HAP-1 (cell line): ENCODE results near the gene RUNX3.

Experiments used
- DNase-seq, 2 experiments: peaks; one replicate each; pipeline ENCODE4 v3.0.0-alpha.2; 2016 to 2020; ENCODE audit warnings: low spot score in 2 of 2
- H3K27me3 ChIP-seq: fragments of 250-450 bp; sonication (Bioruptor Pico); 2 replicates; pipeline ENCODE4 v1.5.1; 2020; ENCODE audit warnings: low read depth, mild to moderate bottlenecking, moderate library complexity
- H3K36me3 ChIP-seq: fragments of 250-450 bp; sonication (Bioruptor Pico); replicated peaks from 2 replicates; pipeline ENCODE4 v1.5.1; 2020; ENCODE audit warnings: mild to moderate bottlenecking
- H3K4me1 ChIP-seq: fragments of 250-450 bp; sonication (Bioruptor Pico); 2 replicates; pipeline ENCODE4 v1.5.1; 2020; ENCODE audit warnings: mild to moderate bottlenecking
- H3K4me3 ChIP-seq: fragments of 250-450 bp; sonication (Bioruptor Pico); 2 replicates; pipeline ENCODE4 v1.5.1; 2020; ENCODE audit warnings: mild to moderate bottlenecking, moderate library complexity
- H3K9me3 ChIP-seq: fragments of 250-450 bp; sonication (Bioruptor Pico); 2 replicates; pipeline ENCODE4 v1.5.1; 2020; ENCODE audit warnings: mild to moderate bottlenecking, moderate library complexity
- in situ Hi-C: fragments of 300-500 bp; cut with MboI; formaldehyde crosslinking; loops from 3 replicates; pipeline ENCODE4 v1.14.3; 2020; ENCODE audit warnings: low sequenced_read_pairs, inconsistent platforms, mixed read lengths

RUNX3 gene

GRCh38 chr1:24946861-24947658 lies 17.0 kb upstream of the RUNX3 start:
- Histone ChIP-seq H3K9me3 (no peaks in the 10 kb centered on the region), H3K36me3 (no peaks in the 10 kb centered on the region), H3K4me3 (no peak overlapping the region), H3K27me3 (no peaks in the 10 kb centered on the region), H3K4me1 (peaks cover 3% of the 10 kb centered on the region)
- no peak for DNase-seq
- in situ Hi-C loops, result no loop called here

GRCh38 chr1:24945354-24946326 lies 15.6 kb upstream of the RUNX3 start:
- no peak overlapping the region for H3K4me3 ChIP-seq
- no peak for DNase-seq
- H3K4me1 ChIP-seq, result no peaks in the 10 kb centered on the region
- H3K27me3 ChIP-seq, result no peaks in the 10 kb centered on the region
- no peaks in the 10 kb centered on the region for H3K9me3 ChIP-seq
- in situ Hi-C loops, result no loop called here
- no peaks in the 10 kb centered on the region for H3K36me3 ChIP-seq

- Histone ChIP-seq H3K27me3 (no peaks in the 10 kb centered on the region), H3K36me3 (no peaks in the 10 kb centered on the region), H3K4me3 (no peak overlapping the region), H3K9me3 (no peaks in the 10 kb centered on the region), H3K4me1 (no peaks in the 10 kb centered on the region)
- in situ Hi-C loops, result no loop called here
- no peak for DNase-seq
Observed at GRCh38 chr1:24944318-24944717, 14.2 kb upstream of the RUNX3 start.

- in situ Hi-C loops, result no loop called here
- Histone ChIP-seq H3K4me3 (no peak overlapping the region), H3K36me3 (no peaks in the 10 kb centered on the region), H3K27me3 (no peaks in the 10 kb centered on the region), H3K4me1 (no peaks in the 10 kb centered on the region), H3K9me3 (no peaks in the 10 kb centered on the region)
- no peak for DNase-seq
Observed at GRCh38 chr1:24942789-24943188, 12.7 kb upstream of the RUNX3 start.

GRCh38 chr1:24941564-24941963 lies 11.5 kb upstream of the RUNX3 start:
- Histone ChIP-seq H3K36me3 (no peaks in the 10 kb centered on the region), H3K4me1 (no peaks in the 10 kb centered on the region), H3K9me3 (no peaks in the 10 kb centered on the region), H3K27me3 (no peaks in the 10 kb centered on the region), H3K4me3 (no peak overlapping the region)
- in situ Hi-C loops, result no loop called here
- no peak for DNase-seq

GRCh38 chr1:24940231-24940630 lies 10.2 kb upstream of the RUNX3 start:
- DNase-seq, result no peak
- Histone ChIP-seq H3K4me3 (no peak overlapping the region), H3K9me3 (no peaks in the 10 kb centered on the region), H3K27me3 (no peaks in the 10 kb centered on the region), H3K36me3 (no peaks in the 10 kb centered on the region), H3K4me1 (no peaks in the 10 kb centered on the region)
- in situ Hi-C loops, result no loop called here

GRCh38 chr1:24939675-24940193 lies 9.7 kb upstream of the RUNX3 start:
- DNase-seq, result no peak
- Histone ChIP-seq H3K4me3 (no peak overlapping the region), H3K9me3 (no peaks in the 10 kb centered on the region), H3K27me3 (no peaks in the 10 kb centered on the region), H3K36me3 (no peaks in the 10 kb centered on the region), H3K4me1 (no peaks in the 10 kb centered on the region)
- in situ Hi-C loops, result loop anchor here (10.0 kb wide), 1 partner anchor 265 kb away; no protein-coding TSS in a partner anchor

GRCh38 chr1:24939040-24939674 lies 9.1 kb upstream of the RUNX3 start:
- Histone ChIP-seq H3K27me3 (no peaks in the 10 kb centered on the region), H3K4me3 (no peak overlapping the region), H3K4me1 (no peaks in the 10 kb centered on the region), H3K9me3 (no peaks in the 10 kb centered on the region), H3K36me3 (no peaks in the 10 kb centered on the region)
- in situ Hi-C loops, result loop anchor here (10.0 kb wide), 1 partner anchor 266 kb away; no protein-coding TSS in a partner anchor
- DNase-seq, result no peak

- H3K4me3 ChIP-seq, result no peak overlapping the region
- DNase-seq, result no peak
- in situ Hi-C loops, result loop anchor here (10.0 kb wide), 1 partner anchor 267 kb away; no protein-coding TSS in a partner anchor
- no peaks in the 10 kb centered on the region for H3K9me3 ChIP-seq
- no peaks in the 10 kb centered on the region for H3K4me1 ChIP-seq
- no peaks in the 10 kb centered on the region for H3K27me3 ChIP-seq
- no peaks in the 10 kb centered on the region for H3K36me3 ChIP-seq
Observed at GRCh38 chr1:24938276-24938675, 8.2 kb upstream of the RUNX3 start.

- Histone ChIP-seq H3K9me3 (no peaks in the 10 kb centered on the region), H3K4me1 (peaks cover 7% of the 10 kb centered on the region), H3K36me3 (no peaks in the 10 kb centered on the region), H3K4me3 (no peak overlapping the region), H3K27me3 (no peaks in the 10 kb centered on the region)
- DNase-seq, result no peak
- in situ Hi-C loops, result loop anchor here (10.0 kb wide), 1 partner anchor 268 kb away; no protein-coding TSS in a partner anchor
Observed at GRCh38 chr1:24936684-24937083, 6.6 kb upstream of the RUNX3 start.

- Histone ChIP-seq H3K4me1 (peaks cover 8% of the 10 kb centered on the region), H3K4me3 (no peak overlapping the region), H3K36me3 (no peaks in the 10 kb centered on the region), H3K27me3 (no peaks in the 10 kb centered on the region), H3K9me3 (no peaks in the 10 kb centered on the region)
- no peak for DNase-seq
- in situ Hi-C loops, result loop anchor here (10.0 kb wide), 1 partner anchor 269 kb away; no protein-coding TSS in a partner anchor
Observed at GRCh38 chr1:24935615-24936484, 5.8 kb upstream of the RUNX3 start.

- H3K27me3 ChIP-seq, result no peaks in the 10 kb centered on the region
- H3K9me3 ChIP-seq, result no peaks in the 10 kb centered on the region
- in situ Hi-C loops, result loop anchor here (10.0 kb wide), 1 partner anchor 270 kb away; no protein-coding TSS in a partner anchor
- peaks cover 12% of the 10 kb centered on the region for H3K4me1 ChIP-seq
- H3K4me3 ChIP-seq, result no peak overlapping the region
- no peak for DNase-seq
- no peaks in the 10 kb centered on the region for H3K36me3 ChIP-seq
Observed at GRCh38 chr1:24935196-24935526, 5.1 kb upstream of the RUNX3 start.
